Measurements from ENCODE around the gene C11orf91.
"Not testable (repeated sequence)": the region's sequence is repeated elsewhere in the genome, so short reads cannot be mapped to it uniquely, and the experiment has no call there.

The C11orf91 gene

GRCh38 chr11:33664827-33665226 is 35.8 kb downstream of the C11orf91 start:
- no peaks in the 10 kb centered on the region for H3K27me3 ChIP-seq (replicated peaks; ENCODE audit: control insufficient read depth, insufficient read depth, low read length)
- no peak overlapping the region for H3K4me3 ChIP-seq (replicated peaks; ENCODE audit: low read depth, low read length)
- no peak for DNase-seq (ENCODE audit: extremely low read depth, insufficient read length)
- no peak for TF ChIP-seq CTCF (IDR thresholded peaks at IDR 0.05; ENCODE audit: insufficient read depth, low read length, poor library complexity, severe bottlenecking)
- H3K36me3 ChIP-seq (ENCODE audit: control insufficient read depth, insufficient read depth, low read length), result peaks cover 12% of the 10 kb centered on the region

GRCh38 chr11:33664166-33664565 is 36.5 kb downstream of the C11orf91 start:
- Histone ChIP-seq H3K36me3 (ENCODE audit: control insufficient read depth, insufficient read depth, low read length) (peaks cover 12% of the 10 kb centered on the region), H3K4me3 (replicated peaks; ENCODE audit: low read depth, low read length) (no peak overlapping the region), H3K27me3 (replicated peaks; ENCODE audit: control insufficient read depth, insufficient read depth, low read length) (no peaks in the 10 kb centered on the region)
- DNase-seq (ENCODE audit: extremely low read depth, insufficient read length), result no peak
- TF ChIP-seq CTCF (IDR thresholded peaks at IDR 0.05; ENCODE audit: insufficient read depth, low read length, poor library complexity, severe bottlenecking), result no peak

- no peak for TF ChIP-seq CTCF (IDR thresholded peaks at IDR 0.05; ENCODE audit: insufficient read depth, low read length, poor library complexity, severe bottlenecking)
- Histone ChIP-seq H3K36me3 (ENCODE audit: control insufficient read depth, insufficient read depth, low read length) (peaks cover 12% of the 10 kb centered on the region), H3K27me3 (replicated peaks; ENCODE audit: control insufficient read depth, insufficient read depth, low read length) (no peaks in the 10 kb centered on the region), H3K4me3 (replicated peaks; ENCODE audit: low read depth, low read length) (no peak overlapping the region)
- DNase-seq (ENCODE audit: extremely low read depth, insufficient read length), result no peak
Measured at GRCh38 chr11:33663121-33663520, 37.5 kb downstream of the C11orf91 start.

GRCh38 chr11:33661526-33661925 is 39.1 kb downstream of the C11orf91 start:
- H3K27me3 ChIP-seq (replicated peaks; ENCODE audit: control insufficient read depth, insufficient read depth, low read length); DNase-seq (ENCODE audit: extremely low read depth, insufficient read length); H3K4me3 ChIP-seq (replicated peaks; ENCODE audit: low read depth, low read length): not testable (repeated sequence)
- H3K36me3 ChIP-seq (ENCODE audit: control insufficient read depth, insufficient read depth, low read length), result peaks cover 11% of the 10 kb centered on the region

- no peak for DNase-seq (ENCODE audit: extremely low read depth, insufficient read length)
- no peak overlapping the region for H3K4me3 ChIP-seq (replicated peaks; ENCODE audit: low read depth, low read length)
- no peak for TF ChIP-seq CTCF (IDR thresholded peaks at IDR 0.05; ENCODE audit: insufficient read depth, low read length, poor library complexity, severe bottlenecking)
- H3K27me3 ChIP-seq (replicated peaks; ENCODE audit: control insufficient read depth, insufficient read depth, low read length), result no peaks in the 10 kb centered on the region
- peaks cover 11% of the 10 kb centered on the region for H3K36me3 ChIP-seq (ENCODE audit: control insufficient read depth, insufficient read depth, low read length)
Measured at GRCh38 chr11:33660962-33661361, 39.7 kb downstream of the C11orf91 start.

- no peak for TF ChIP-seq CTCF (IDR thresholded peaks at IDR 0.05; ENCODE audit: insufficient read depth, low read length, poor library complexity, severe bottlenecking)
- Histone ChIP-seq H3K36me3 (ENCODE audit: control insufficient read depth, insufficient read depth, low read length) (peaks cover 6% of the 10 kb centered on the region), H3K27me3 (replicated peaks; ENCODE audit: control insufficient read depth, insufficient read depth, low read length) (no peaks in the 10 kb centered on the region), H3K4me3 (replicated peaks; ENCODE audit: low read depth, low read length) (no peak overlapping the region)
- DNase-seq (ENCODE audit: extremely low read depth, insufficient read length), result no peak
Measured at GRCh38 chr11:33659370-33660139, 41.1 kb downstream of the C11orf91 start.
